Body of pancreas (tissue), 4 donors: ENCODE results near the gene GPR176. TPM values are rescaled to one million over a fixed set of nuclear protein-coding genes. Genes with fewer than 3 reads are reported as not detected.

Source experiments
- ATAC-seq: fragments of 150-250 bp; one replicate; pipeline ENCODE4 v1.9.1; 2016
- DNase-seq, 4 donors: peaks; one replicate each; pipeline ENCODE4 v3.0.0-alpha.2; 2019
- H3K27ac ChIP-seq, 4 donors: fragments of 200-600 bp; sonication (generic); 1 replicate in 3 of 4; 2 replicates in 1 of 4; pipeline versions ENCODE4 v1.5.1 to v1.6.1; 2016 to 2019; ENCODE audit warnings: mild to moderate bottlenecking in 1 of 4, mixed read lengths in 1 of 4, moderate library complexity in 1 of 4
- H3K27me3 ChIP-seq, 2 donors: fragments of 200-600 bp; sonication (generic); one replicate each; pipeline ENCODE4 v1.6.0; 2016; ENCODE audit warnings: mild to moderate bottlenecking in 1 of 2
- H3K36me3 ChIP-seq, 2 donors: fragments of 200-600 bp; sonication (generic); replicated peaks in 1 of 2; 2 replicates each; pipeline ENCODE4 v1.5.1; 2016; ENCODE audit warnings: low read depth in 2 of 2; ENCODE audit not compliant: insufficient read depth in 1 of 2
- H3K4me1 ChIP-seq: fragments of 200-600 bp; sonication (generic); one replicate; pipeline ENCODE4 v1.6.0; 2016
- H3K4me3 ChIP-seq, 2 donors: fragments of 200-600 bp; sonication (generic); 1 replicate in 1 of 2; 2 replicates in 1 of 2; pipeline ENCODE4 v1.5.1; 2016 to 2019
- H3K9me3 ChIP-seq, 3 donors: fragments of 200-600 bp; sonication (generic); 1 replicate in 2 of 3; 2 replicates in 1 of 3; pipeline ENCODE4 v1.5.1; 2016
- CTCF ChIP-seq, 7 experiments: fragments of 450-650 bp in 4 of 7; fragments of 200-600 bp in 3 of 7; sonication (generic) in 3 of 7; IDR thresholded peaks; one replicate each; pipeline ENCODE4 v1.5.1; 2016 to 2019; ENCODE audit warnings: antibody characterized with exemption in 7 of 7
- POLR2A ChIP-seq, 3 donors: fragments of 450-650 bp; IDR thresholded peaks; one replicate each; pipeline ENCODE4 v1.6.1; 2016; ENCODE audit warnings: antibody characterized with exemption in 3 of 3, mild to moderate bottlenecking in 2 of 3
- WGBS, 2 donors: methylation state at CpG; one replicate each; pipeline ENCODE4 v1.1.5; 2017; 5-methylcytosine and 5-hydroxymethylcytosine counted together
- intact Hi-C: fragments of 100-400 bp; cut with DNase I; formaldehyde crosslinking; loops from one replicate; pipeline ENCODE4 v1.15.1; 2023
- total RNA-seq, 2 donors: library from RNA; depleted of rRNA; stranded (reverse); fragments of >200 nt; gene quantifications; one replicate each; pipeline ENCODE4 v1.1.0, GENCODE V29; 2016

GPR176 gene
- total RNA-seq, 2 donors from 2014 or later = 4.7 TPM; not detected in 1

GRCh38 chr15:39953521-39953920 is 33.5 kb upstream of the GPR176 start:
- DNase-seq (no peak), ATAC-seq (no peak)
- WGBS, 2 donors = 54 to 55% methylated on average over 4 of the region's 4 CpGs
- Histone ChIP-seq H3K4me3 (no peak overlapping the region), H3K36me3 (peaks cover 3 to 15% of the 10 kb centered on the region in 2 donors), H3K27ac (no peak overlapping the region), H3K9me3 (no peaks in the 10 kb centered on the region), H3K4me1 (peaks cover 6% of the 10 kb centered on the region), H3K27me3 (no peaks in the 10 kb centered on the region)
- TF ChIP-seq POLR2A (IDR thresholded peaks at IDR 0.05) = no peak
- intact Hi-C loops = no loop called here

GRCh38 chr15:39951561-39951960 is 31.5 kb upstream of the GPR176 start:
- intact Hi-C loops = no loop called here
- H3K27ac ChIP-seq = no peak overlapping the region
- no peaks in the 10 kb centered on the region for H3K9me3 ChIP-seq
- H3K36me3 ChIP-seq = peaks cover 3 to 15% of the 10 kb centered on the region in 2 donors
- ATAC-seq (no peak), DNase-seq (no peak)
- H3K4me1 ChIP-seq = peaks cover 6% of the 10 kb centered on the region
- TF ChIP-seq CTCF (IDR thresholded peaks at IDR 0.05) (no peak), POLR2A (IDR thresholded peaks at IDR 0.05) (no peak)
- 90 to 98% methylated on average over 7 of the region's 7 CpGs for WGBS, 2 donors
- H3K27me3 ChIP-seq = no peaks in the 10 kb centered on the region
- H3K4me3 ChIP-seq = no peak overlapping the region

GRCh38 chr15:39948817-39949216 is 28.8 kb upstream of the GPR176 start:
- intact Hi-C loops = no loop called here
- ATAC-seq = no peak
- Histone ChIP-seq H3K9me3 (no peaks in the 10 kb centered on the region), H3K4me1 (peaks cover 6% of the 10 kb centered on the region), H3K4me3 (no peak overlapping the region), H3K36me3 (peaks cover 2 to 8% of the 10 kb centered on the region in 2 donors), H3K27ac (no peak overlapping the region), H3K27me3 (no peaks in the 10 kb centered on the region)
- TF ChIP-seq CTCF (IDR thresholded peaks at IDR 0.05) = no peak
- TF ChIP-seq POLR2A (IDR thresholded peaks at IDR 0.05) = no peak
- 61 to 66% methylated on average over 5 of the region's 5 CpGs for WGBS, 2 donors
- no peak for DNase-seq

GRCh38 chr15:39947401-39948197 is 27.5 kb upstream of the GPR176 start:
- H3K4me3 ChIP-seq = no peak overlapping the region
- WGBS, 2 donors = 95 to 100% methylated on average over 1 of the region's 1 CpG
- ATAC-seq = no peak

GRCh38 chr15:39946862-39947261 is 26.8 kb upstream of the GPR176 start:
- intact Hi-C loops = no loop called here
- no peak for ATAC-seq
- TF ChIP-seq CTCF (IDR thresholded peaks at IDR 0.05) (no peak), POLR2A (IDR thresholded peaks at IDR 0.05) (no peak)

More at GRCh38 chr15:39947401-39948197, 27.5 kb upstream of the GPR176 start:
- no peak for TF ChIP-seq CTCF (IDR thresholded peaks at IDR 0.05)
- no peak for TF ChIP-seq POLR2A (IDR thresholded peaks at IDR 0.05)
- H3K4me1 ChIP-seq = no peaks in the 10 kb centered on the region
- DNase-seq = no peak
- no peaks in the 10 kb centered on the region for H3K27me3 ChIP-seq
- no peak overlapping the region for H3K27ac ChIP-seq
- intact Hi-C loops = no loop called here
- H3K9me3 ChIP-seq = no peaks in the 10 kb centered on the region
- peaks cover 8 to 9% of the 10 kb centered on the region in 2 donors for H3K36me3 ChIP-seq

More at GRCh38 chr15:39946862-39947261, 26.8 kb upstream of the GPR176 start:
- no peak overlapping the region for H3K4me3 ChIP-seq
- H3K27me3 ChIP-seq = no peaks in the 10 kb centered on the region
- H3K36me3 ChIP-seq = peaks cover 8 to 9% of the 10 kb centered on the region in 2 donors
- no peaks in the 10 kb centered on the region for H3K9me3 ChIP-seq
- WGBS, 2 donors = 88 to 95% methylated on average over 3 of the region's 3 CpGs
- no peak overlapping the region for H3K27ac ChIP-seq
- DNase-seq = no peak
- H3K4me1 ChIP-seq = no peaks in the 10 kb centered on the region
